Endothelial cell (in vitro differentiated cells): ENCODE results near the gene FHOD3. TPM values are rescaled to one million over a fixed set of nuclear protein-coding genes. Genes with fewer than 3 reads are reported as not detected.
"Not testable (repeated sequence)": the region's sequence is repeated elsewhere in the genome, so short reads cannot be mapped to it uniquely, and the experiment has no call there.

Experiments used
- DNase-seq: peaks from one replicate; pipeline ENCODE4 v3.0.0; 2021; ENCODE audit warnings: low spot score
- H3K27ac Mint-ChIP-seq: one replicate; pipeline ENCODE4 v1.8.0; 2021; ENCODE audit warnings: mixed read lengths, inconsistent platforms; ENCODE audit not compliant: unreplicated experiment
- H3K27me3 Mint-ChIP-seq: one replicate; pipeline ENCODE4 v1.8.0; 2021; ENCODE audit warnings: mild to moderate bottlenecking, moderate library complexity, mixed read lengths, inconsistent platforms; ENCODE audit not compliant: unreplicated experiment
- H3K36me3 Mint-ChIP-seq: one replicate; pipeline ENCODE4 v1.8.0; 2021; ENCODE audit warnings: mild to moderate bottlenecking, low read depth, mixed read lengths, inconsistent platforms; ENCODE audit not compliant: unreplicated experiment
- H3K4me1 Mint-ChIP-seq: one replicate; pipeline ENCODE4 v1.8.0; 2021; ENCODE audit warnings: mild to moderate bottlenecking, mixed read lengths, inconsistent platforms; ENCODE audit not compliant: unreplicated experiment
- H3K4me3 Mint-ChIP-seq: one replicate; pipeline ENCODE4 v1.8.0; 2021; ENCODE audit warnings: mild to moderate bottlenecking, mixed read lengths, inconsistent platforms; ENCODE audit not compliant: unreplicated experiment
- H3K9me3 Mint-ChIP-seq: one replicate; pipeline ENCODE4 v1.8.0; 2021; ENCODE audit warnings: mixed read lengths, inconsistent platforms; ENCODE audit not compliant: unreplicated experiment
- total RNA-seq: library from RNA; stranded (reverse); fragmentation: NEBNext Ultra II Directional; extraction: Animal tissue kit (Norgen Biotek cat#: 25700); gene quantifications from one replicate; pipeline ENCODE4 v1.2.1, GENCODE V29; 2021; ENCODE audit not compliant: unreplicated experiment
- TF ChIP-seq, protein P1 (sequence below): fragments of 200-600 bp; sonication (generic); IDR thresholded peaks from one replicate; pipeline ENCODE4 v1.5.0; 2021; ENCODE audit warnings: antibody characterized with exemption; ENCODE audit not compliant: unreplicated experiment

Gene FHOD3
- total RNA-seq, 1 donor from 2014 or later: 0.67 TPM

DNA sequence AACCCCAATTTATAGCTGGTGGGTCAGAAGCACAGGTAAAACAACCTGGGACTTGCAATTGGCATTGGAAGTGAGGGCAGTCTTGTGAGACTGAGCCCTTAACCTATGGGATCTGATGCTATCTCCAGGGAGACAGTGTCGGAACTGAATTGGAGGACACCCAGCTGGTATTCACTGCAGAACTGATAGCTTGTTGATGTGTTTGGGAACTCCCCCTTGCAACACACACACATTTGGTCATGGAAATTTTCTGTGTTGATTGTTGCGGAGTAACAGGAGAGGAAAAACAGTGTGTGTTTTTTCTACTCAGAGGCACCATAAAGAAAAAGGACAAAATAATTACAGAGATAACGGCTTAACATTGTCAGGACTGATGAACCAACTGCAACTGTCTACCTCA is 515.2 kb downstream of the FHOD3 start:
- Mint-ChIP-seq H3K9me3 (no peaks in the 10 kb centered on the region), H3K4me1 (no peaks in the 10 kb centered on the region), H3K4me3 (no peak overlapping the region), H3K27me3 (no peaks in the 10 kb centered on the region), H3K27ac (no peak overlapping the region), H3K36me3 (peaks cover 15% of the 10 kb centered on the region)
- no peak for DNase-seq
- TF ChIP-seq, protein P1, sequence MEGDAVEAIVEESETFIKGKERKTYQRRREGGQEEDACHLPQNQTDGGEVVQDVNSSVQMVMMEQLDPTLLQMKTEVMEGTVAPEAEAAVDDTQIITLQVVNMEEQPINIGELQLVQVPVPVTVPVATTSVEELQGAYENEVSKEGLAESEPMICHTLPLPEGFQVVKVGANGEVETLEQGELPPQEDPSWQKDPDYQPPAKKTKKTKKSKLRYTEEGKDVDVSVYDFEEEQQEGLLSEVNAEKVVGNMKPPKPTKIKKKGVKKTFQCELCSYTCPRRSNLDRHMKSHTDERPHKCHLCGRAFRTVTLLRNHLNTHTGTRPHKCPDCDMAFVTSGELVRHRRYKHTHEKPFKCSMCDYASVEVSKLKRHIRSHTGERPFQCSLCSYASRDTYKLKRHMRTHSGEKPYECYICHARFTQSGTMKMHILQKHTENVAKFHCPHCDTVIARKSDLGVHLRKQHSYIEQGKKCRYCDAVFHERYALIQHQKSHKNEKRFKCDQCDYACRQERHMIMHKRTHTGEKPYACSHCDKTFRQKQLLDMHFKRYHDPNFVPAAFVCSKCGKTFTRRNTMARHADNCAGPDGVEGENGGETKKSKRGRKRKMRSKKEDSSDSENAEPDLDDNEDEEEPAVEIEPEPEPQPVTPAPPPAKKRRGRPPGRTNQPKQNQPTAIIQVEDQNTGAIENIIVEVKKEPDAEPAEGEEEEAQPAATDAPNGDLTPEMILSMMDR: no peak

DNA sequence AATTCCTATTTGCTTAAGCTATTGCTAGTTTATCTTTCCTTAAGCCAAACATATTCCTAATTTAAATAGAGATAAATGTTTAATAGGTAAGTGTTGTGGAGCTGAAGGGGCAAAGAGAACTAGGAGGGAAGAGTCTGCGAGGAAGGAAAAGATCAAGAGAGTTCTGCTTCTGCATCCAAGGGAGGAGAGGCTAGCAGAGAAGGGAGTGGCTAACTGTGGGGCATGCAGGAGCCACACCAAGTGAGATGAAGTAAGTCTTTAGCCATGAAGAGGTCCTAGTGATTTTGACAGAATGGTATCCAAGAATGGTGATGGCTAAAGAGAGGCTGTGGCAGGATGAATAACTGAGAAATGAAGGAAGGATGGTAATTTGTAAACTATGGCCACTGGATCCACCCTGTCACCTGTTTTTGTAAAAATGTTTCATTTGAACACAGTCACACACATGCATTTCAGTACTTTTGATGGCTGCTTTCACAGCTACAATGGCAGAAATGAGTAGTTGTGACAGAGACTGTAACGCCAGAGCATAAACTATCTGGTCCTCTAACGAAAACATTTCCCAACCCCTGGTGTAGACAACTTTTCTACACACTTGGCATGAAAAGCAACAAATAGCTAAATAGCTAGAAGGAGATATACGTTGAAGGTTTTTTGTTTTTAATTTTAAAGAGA is 515.7 kb downstream of the FHOD3 start:
- no peaks in the 10 kb centered on the region for H3K27me3 Mint-ChIP-seq
- H3K9me3 Mint-ChIP-seq: no peaks in the 10 kb centered on the region
- H3K36me3 Mint-ChIP-seq: peaks cover 17% of the 10 kb centered on the region
- TF ChIP-seq, protein P1: no peak
- no peak for DNase-seq
- no peaks in the 10 kb centered on the region for H3K4me1 Mint-ChIP-seq
- no peak overlapping the region for H3K4me3 Mint-ChIP-seq
- no peak overlapping the region for H3K27ac Mint-ChIP-seq

DNA sequence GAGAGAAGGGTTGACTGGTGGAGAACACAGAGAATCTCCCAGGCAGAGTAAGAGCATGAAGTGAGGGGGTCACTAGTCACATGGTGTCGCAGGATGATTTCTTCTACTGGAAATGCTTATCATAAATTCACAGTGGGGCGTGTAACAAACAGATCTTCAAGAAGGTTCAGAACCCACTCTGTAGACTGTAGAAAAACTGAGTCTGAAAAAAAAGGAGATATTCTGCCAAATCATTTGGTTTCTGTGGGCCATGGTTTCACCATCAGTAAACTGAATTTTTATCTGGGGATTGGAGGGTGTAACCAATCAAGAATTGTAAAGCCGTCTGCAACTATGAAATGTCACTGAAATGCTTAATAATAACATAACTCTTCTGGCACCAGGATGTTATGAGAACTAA is 516.3 kb downstream of the FHOD3 start:
- Mint-ChIP-seq H3K4me1 (no peaks in the 10 kb centered on the region), H3K27me3 (no peaks in the 10 kb centered on the region), H3K4me3 (peak overlapping the region; percentile 15), H3K27ac (no peak overlapping the region), H3K9me3 (no peaks in the 10 kb centered on the region), H3K36me3 (peaks cover 19% of the 10 kb centered on the region)
- DNase-seq: no peak
- TF ChIP-seq, protein P1: no peak

DNA sequence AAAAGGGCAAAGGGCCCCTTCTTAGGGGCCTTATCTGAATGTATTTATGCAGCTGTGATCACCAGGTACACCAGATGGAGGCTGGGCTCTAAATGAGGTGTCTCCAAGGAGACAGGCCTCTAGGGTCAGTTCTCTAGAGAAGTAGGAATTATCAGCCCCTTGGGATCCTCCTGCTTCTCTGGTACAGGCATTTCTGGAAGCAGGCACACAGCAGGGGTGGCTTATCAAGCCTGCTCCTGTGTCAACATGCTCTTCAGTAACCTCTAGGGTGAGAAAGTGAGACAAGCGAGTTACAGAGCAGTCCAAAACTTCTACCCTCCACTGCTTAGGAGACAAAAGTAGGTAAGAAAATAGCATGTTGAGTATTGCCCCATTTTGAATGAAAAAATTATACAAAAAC is 517.5 kb downstream of the FHOD3 start:
- H3K9me3 Mint-ChIP-seq: no peaks in the 10 kb centered on the region

DNA sequence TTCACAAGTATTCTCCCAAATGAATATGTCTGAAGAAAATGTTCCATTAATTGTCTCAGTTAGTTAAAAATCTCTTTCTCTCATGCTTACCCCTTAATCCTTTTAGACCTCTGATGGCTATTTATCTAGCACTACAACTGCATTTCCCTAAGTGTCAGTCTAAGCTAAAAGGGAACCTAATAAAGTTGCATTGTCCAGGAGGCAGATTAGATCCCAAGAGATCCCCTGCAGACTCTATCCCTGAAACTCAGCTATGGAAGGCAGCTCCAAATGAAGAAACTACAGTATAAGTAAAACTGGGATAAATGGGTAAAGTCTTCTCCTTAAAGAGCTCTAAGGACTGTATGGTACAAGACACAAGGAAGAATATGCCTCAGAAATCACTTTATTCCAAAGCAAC is 518.6 kb downstream of the FHOD3 start:
- H3K27me3 Mint-ChIP-seq, DNase-seq, H3K9me3 Mint-ChIP-seq, H3K4me1 Mint-ChIP-seq, H3K27ac Mint-ChIP-seq, H3K4me3 Mint-ChIP-seq: not testable (repeated sequence)
- peaks cover 20% of the 10 kb centered on the region for H3K36me3 Mint-ChIP-seq

More for the DNA sequence above, 517.5 kb downstream of the FHOD3 start:
- Mint-ChIP-seq H3K4me3 (no peak overlapping the region), H3K36me3 (peaks cover 20% of the 10 kb centered on the region), H3K4me1 (no peaks in the 10 kb centered on the region), H3K27ac (no peak overlapping the region), H3K27me3 (no peaks in the 10 kb centered on the region)
- TF ChIP-seq, protein P1: no peak
- no peak for DNase-seq
